Measurements from ENCODE around the gene FGD5.

The FGD5 gene

DNA sequence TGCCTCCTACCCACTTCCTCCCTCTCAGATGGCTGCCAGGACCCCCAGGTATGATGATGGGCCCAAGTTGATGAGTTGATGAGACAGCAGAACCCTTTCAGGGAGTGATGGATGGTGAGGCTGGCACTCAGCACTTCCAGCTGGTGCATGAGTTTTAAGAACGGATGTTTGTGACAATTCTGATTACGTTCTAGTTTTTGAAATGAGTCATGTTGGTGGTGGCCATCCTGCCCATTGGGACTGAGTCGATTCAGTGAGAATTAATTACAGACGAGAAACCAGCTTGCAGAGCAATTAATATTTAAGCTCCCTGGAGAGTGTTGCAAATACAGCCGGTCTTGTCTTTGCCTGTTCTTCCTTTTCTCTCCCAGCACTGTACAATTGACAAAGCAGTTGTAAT, 71.7 kb downstream of the FGD5 start:
- TF ChIP-seq, protein P1, sequence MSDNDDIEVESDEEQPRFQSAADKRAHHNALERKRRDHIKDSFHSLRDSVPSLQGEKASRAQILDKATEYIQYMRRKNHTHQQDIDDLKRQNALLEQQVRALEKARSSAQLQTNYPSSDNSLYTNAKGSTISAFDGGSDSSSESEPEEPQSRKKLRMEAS (IDR thresholded peaks at IDR 0.05; ENCODE audit: low read depth, low read length), result no peak
- TF ChIP-seq MYC (IDR thresholded peaks at IDR 0.05; ENCODE audit: low read depth, low read length) (no peak), POLR2A (IDR thresholded peaks at IDR 0.05; ENCODE audit: extremely low read depth, insufficient read length) (no peak)
- TF ChIP-seq, protein P2, sequence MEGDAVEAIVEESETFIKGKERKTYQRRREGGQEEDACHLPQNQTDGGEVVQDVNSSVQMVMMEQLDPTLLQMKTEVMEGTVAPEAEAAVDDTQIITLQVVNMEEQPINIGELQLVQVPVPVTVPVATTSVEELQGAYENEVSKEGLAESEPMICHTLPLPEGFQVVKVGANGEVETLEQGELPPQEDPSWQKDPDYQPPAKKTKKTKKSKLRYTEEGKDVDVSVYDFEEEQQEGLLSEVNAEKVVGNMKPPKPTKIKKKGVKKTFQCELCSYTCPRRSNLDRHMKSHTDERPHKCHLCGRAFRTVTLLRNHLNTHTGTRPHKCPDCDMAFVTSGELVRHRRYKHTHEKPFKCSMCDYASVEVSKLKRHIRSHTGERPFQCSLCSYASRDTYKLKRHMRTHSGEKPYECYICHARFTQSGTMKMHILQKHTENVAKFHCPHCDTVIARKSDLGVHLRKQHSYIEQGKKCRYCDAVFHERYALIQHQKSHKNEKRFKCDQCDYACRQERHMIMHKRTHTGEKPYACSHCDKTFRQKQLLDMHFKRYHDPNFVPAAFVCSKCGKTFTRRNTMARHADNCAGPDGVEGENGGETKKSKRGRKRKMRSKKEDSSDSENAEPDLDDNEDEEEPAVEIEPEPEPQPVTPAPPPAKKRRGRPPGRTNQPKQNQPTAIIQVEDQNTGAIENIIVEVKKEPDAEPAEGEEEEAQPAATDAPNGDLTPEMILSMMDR (IDR thresholded peaks at IDR 0.05; ENCODE audit: low read depth, low read length), result no peak
- peak; percentile 55 for DNase-seq (ENCODE audit: low read depth)
- H3K4me3 ChIP-seq (ENCODE audit: low read depth, low read length), result no peak overlapping the region

DNA sequence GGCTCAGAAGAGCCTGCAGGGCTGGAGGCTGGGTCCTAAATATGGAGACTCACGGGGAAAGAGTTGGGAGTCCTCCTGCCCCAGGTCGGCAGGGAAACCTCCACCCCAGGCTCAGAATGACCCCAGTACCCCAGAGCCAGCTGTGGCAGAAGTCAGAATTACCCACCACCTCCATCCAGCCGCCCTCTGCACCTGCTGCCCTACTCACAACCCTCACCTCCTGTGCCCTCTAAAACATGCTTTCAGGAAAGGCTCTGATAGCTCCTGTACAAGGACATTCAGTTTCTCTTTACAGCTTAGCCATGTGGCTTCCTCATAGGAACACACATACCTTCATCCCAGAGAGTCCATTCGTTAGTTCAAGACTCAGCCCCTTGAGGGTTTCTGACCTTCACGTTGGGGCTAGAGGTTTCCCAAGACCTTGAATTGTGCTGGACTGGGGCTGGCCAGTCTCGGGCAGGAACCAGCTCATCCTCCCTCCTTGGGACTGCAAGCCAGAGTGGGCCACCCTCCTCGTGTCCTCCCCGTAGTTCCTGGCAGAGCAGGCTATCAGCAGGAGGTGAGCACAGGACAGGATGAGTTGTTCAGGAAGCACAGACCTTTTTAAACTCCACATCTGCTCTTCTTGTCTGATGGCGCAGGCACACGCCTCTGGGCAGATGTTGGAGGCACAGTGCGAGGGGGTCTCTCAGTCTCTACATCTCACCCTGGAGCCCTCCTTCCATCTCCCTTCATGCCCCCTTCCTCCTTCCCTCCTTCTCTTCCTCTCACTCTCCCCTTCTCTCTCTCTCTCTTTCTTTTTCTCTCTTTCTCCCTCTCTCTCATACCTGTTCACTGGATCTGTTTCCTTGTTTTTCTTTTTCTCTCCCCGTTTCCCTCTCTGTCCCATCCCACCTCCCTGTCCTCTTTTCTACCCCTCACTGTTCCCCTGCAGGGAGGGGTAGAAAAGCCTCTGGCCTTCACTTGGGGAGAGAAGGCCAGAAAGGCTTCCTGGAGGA, 72.7 kb downstream of the FGD5 start:
- no peak overlapping the region for H3K4me3 ChIP-seq (ENCODE audit: low read depth, low read length)
- TF ChIP-seq, protein P1 (IDR thresholded peaks at IDR 0.05; ENCODE audit: low read depth, low read length), result no peak
- TF ChIP-seq MYC (IDR thresholded peaks at IDR 0.05; ENCODE audit: low read depth, low read length) (no peak), POLR2A (IDR thresholded peaks at IDR 0.05; ENCODE audit: extremely low read depth, insufficient read length) (no peak)
- TF ChIP-seq, protein P2 (IDR thresholded peaks at IDR 0.05; ENCODE audit: low read depth, low read length), result no peak
- DNase-seq (ENCODE audit: low read depth), result no peak

DNA sequence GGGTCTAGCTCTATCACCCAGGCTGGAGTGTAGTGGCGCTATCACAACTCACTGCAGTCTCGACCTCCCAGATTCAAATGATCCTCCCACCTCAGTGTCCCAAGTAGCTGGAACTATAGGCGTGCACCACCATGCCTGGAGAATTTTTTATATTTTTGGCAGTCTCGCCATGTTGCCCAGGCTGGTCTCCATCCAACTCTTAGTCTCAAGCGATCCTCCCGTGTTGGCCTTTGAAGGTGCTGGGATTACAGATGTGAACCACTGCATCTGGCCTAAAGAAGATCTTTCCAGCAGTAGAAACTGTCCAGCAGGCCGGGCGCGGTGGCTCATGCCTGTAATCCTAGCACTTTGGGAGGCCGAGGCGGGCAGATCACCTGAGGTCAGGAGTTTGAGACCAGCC, 73.5 kb downstream of the FGD5 start:
- no peak for TF ChIP-seq POLR2A (IDR thresholded peaks at IDR 0.05; ENCODE audit: extremely low read depth, insufficient read length)
- TF ChIP-seq, protein P1 (IDR thresholded peaks at IDR 0.05; ENCODE audit: low read depth, low read length), result no peak
- TF ChIP-seq MYC (IDR thresholded peaks at IDR 0.05; ENCODE audit: low read depth, low read length), result no peak
- no peak for DNase-seq (ENCODE audit: low read depth)
- H3K4me3 ChIP-seq (ENCODE audit: low read depth, low read length), result no peak overlapping the region

DNA sequence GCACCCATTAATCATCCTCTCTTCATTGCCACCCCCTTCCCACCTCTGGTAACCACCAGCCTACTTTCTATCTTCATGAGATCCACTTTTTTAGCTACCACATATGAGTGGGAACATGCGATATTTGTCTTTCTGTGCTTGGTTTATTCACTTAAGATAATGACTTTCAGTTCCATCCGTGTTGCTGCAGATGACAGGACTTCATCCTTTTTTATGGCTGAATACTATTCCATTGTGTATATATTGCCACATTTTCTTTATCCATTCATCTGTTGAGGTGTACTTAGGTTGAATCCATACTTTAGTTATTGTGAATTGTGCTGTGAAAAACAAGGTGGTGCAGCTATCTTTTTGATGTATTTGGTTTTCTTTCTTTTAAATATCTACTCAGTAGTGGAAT, 75.3 kb downstream of the FGD5 start:
- no peak overlapping the region for H3K4me3 ChIP-seq (ENCODE audit: low read depth, low read length)
- no peak for DNase-seq (ENCODE audit: low read depth)
- TF ChIP-seq MYC (IDR thresholded peaks at IDR 0.05; ENCODE audit: low read depth, low read length) (no peak), POLR2A (IDR thresholded peaks at IDR 0.05; ENCODE audit: extremely low read depth, insufficient read length) (no peak)
- TF ChIP-seq, protein P1 (IDR thresholded peaks at IDR 0.05; ENCODE audit: low read depth, low read length), result no peak
- TF ChIP-seq, protein P2 (IDR thresholded peaks at IDR 0.05; ENCODE audit: low read depth, low read length), result no peak

DNA sequence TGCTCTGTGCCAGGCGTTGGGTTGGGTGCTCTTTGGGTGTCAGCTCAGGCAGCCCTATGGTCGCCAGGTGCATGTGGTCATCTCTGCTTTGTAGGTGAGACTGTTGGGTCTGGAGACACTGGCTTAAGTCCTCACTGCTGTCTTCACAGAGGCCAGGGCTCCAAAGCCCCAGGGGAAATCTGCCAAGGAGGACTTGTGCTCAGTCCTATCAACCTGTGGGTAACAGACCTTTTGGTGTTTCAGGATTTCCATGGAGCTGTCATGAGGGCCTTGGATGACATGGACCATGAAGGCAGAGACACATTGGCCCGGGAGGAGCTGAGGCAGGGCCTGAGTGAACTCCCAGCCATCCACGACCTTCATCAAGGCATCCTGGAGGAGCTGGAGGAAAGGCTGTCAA, 78.5 kb downstream of the FGD5 start:
- no peak for DNase-seq (ENCODE audit: low read depth)
- H3K4me3 ChIP-seq (ENCODE audit: low read depth, low read length), result no peak overlapping the region
- TF ChIP-seq, protein P2 (IDR thresholded peaks at IDR 0.05; ENCODE audit: low read depth, low read length), result no peak
- TF ChIP-seq POLR2A (IDR thresholded peaks at IDR 0.05; ENCODE audit: extremely low read depth, insufficient read length), result no peak
- TF ChIP-seq MYC (IDR thresholded peaks at IDR 0.05; ENCODE audit: low read depth, low read length), result no peak
- TF ChIP-seq, protein P1 (IDR thresholded peaks at IDR 0.05; ENCODE audit: low read depth, low read length), result no peak

DNA sequence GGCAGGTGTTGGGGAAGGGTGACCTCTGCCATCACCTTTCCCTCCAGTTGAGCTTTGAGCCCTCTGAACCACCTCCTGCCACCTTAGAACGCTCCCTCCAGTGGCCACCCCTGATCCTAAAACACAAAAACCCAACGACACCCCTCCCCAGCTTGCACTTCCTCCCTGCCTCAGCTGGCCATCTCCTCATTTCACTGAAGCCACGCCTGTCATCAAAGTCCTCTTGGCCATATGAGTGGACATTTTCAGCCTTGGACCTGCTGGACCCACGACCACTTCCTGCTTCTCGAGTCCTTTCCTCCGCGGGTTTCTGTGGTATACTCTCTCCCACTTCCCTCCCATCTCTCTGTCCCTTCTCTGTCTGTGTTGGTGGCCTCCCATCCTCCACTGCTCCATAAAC, 80.2 kb downstream of the FGD5 start:
- no peak overlapping the region for H3K4me3 ChIP-seq (ENCODE audit: low read depth, low read length)
- no peak for DNase-seq (ENCODE audit: low read depth)
- TF ChIP-seq MYC (IDR thresholded peaks at IDR 0.05; ENCODE audit: low read depth, low read length) (no peak), POLR2A (IDR thresholded peaks at IDR 0.05; ENCODE audit: extremely low read depth, insufficient read length) (no peak)
- TF ChIP-seq, protein P1 (IDR thresholded peaks at IDR 0.05; ENCODE audit: low read depth, low read length), result no peak
- TF ChIP-seq, protein P2 (IDR thresholded peaks at IDR 0.05; ENCODE audit: low read depth, low read length), result no peak
